GM12878 (cell line): ENCODE measurements around the gene SRMS. TPM values are rescaled to one million over a fixed set of nuclear protein-coding genes. Genes with fewer than 3 reads are reported as not detected.

ENCODE experiments used
- ATAC-seq: fragments of 200-7000 bp; cut with Tn5 transposase; 3 replicates; pipeline ENCODE4 v1.9.1; 2020; ENCODE audit warnings: mild to moderate bottlenecking, moderate library complexity
- BruUV-seq: library from RNA; stranded (reverse); fragments of 400-500 nt; replicated peaks from 2 replicates; lab custom pipeline; 2021; lab: Mats Ljungman, UMichigan
- CTCF ChIA-PET: fragments of 300-600 bp; sonication (Branson Sonifier 250); formaldehyde crosslinking; extraction: SDS; loops from one replicate; lab custom pipeline; 2021; ENCODE audit warnings: inconsistent platforms; lab: Yijun Ruan, JAX
- POLR2A ChIA-PET: fragments of 350-600 bp; formaldehyde crosslinking; extraction: SDS; loops from one replicate; lab custom pipeline; 2021; ENCODE audit warnings: inconsistent platforms; lab: Charles Lee
- RAD21 ChIA-PET: fragments of 300-600 bp; sonication (Branson Sonifier 250); formaldehyde crosslinking; loops from one replicate; lab custom pipeline; 2023; ENCODE audit warnings: antibody characterized with exemption; ENCODE audit not compliant: unreplicated experiment; lab: Charles Lee
- SMC1A ChIA-PET: fragments of 300-600 bp; sonication (Branson Sonifier 250); formaldehyde crosslinking; loops from one replicate; lab custom pipeline; 2023; ENCODE audit not compliant: unreplicated experiment, uncharacterized antibody; lab: Charles Lee
- DNase-seq: peaks from one replicate; pipeline ENCODE4 v3.0.0-alpha.2; 2011; ENCODE audit warnings: low read depth, low spot score
- FAIRE-seq: peaks from 3 replicates; lab custom pipeline; 2011; peaks lifted over from hg19 to GRCh38; lab: Jason Lieb, UNC
- H2AFZ ChIP-seq: 2 replicates; pipeline ENCODE4 v1.6.0; 2011; ENCODE audit warnings: low read depth, low read length, control low read depth; ENCODE audit not compliant: control insufficient read depth
- H3K27ac ChIP-seq: 2 replicates; pipeline ENCODE4 v1.5.1; 2011; ENCODE audit warnings: control low read depth; ENCODE audit not compliant: control insufficient read depth, insufficient read depth
- H3K27me3 ChIP-seq, 2 experiments: replicated peaks in 1 of 2; 2 replicates each; pipeline versions ENCODE4 v1.6.0 to v1.6.1; 2011; ENCODE audit warnings: low read length in 1 of 2; ENCODE audit not compliant: control insufficient read depth in 2 of 2, insufficient read depth in 2 of 2
- H3K36me3 ChIP-seq, 2 experiments: 2 replicates each; pipeline ENCODE4 v1.5.1; 2011; ENCODE audit warnings: low read length in 1 of 2; ENCODE audit not compliant: control insufficient read depth in 2 of 2, insufficient read depth in 2 of 2
- H3K4me1 ChIP-seq: 2 replicates; pipeline ENCODE4 v1.6.1; 2011; ENCODE audit warnings: mild to moderate bottlenecking, low read length, moderate library complexity, mixed read lengths; ENCODE audit not compliant: control insufficient read depth, insufficient read depth
- H3K4me2 ChIP-seq: 2 replicates; pipeline ENCODE4 v1.6.0; 2011; ENCODE audit warnings: control low read depth; ENCODE audit not compliant: control insufficient read depth, insufficient read depth
- H3K4me3 ChIP-seq: fragments of 200-600 bp; sonication (generic); 2 replicates; pipeline ENCODE4 v1.5.1; 2016
- H3K79me2 ChIP-seq: 2 replicates; pipeline ENCODE4 v1.6.0; 2011; ENCODE audit warnings: low read length; ENCODE audit not compliant: control insufficient read depth, insufficient read depth
- H3K9ac ChIP-seq: 2 replicates; pipeline ENCODE4 v1.8.0; 2011; ENCODE audit warnings: low read length, control low read depth, mixed read lengths; ENCODE audit not compliant: control insufficient read depth, insufficient read depth
- H3K9me3 ChIP-seq: replicated peaks from 3 replicates; pipeline ENCODE4 v1.5.1; 2011; ENCODE audit warnings: mild to moderate bottlenecking, low read length; ENCODE audit not compliant: control insufficient read depth, insufficient read depth
- H4K20me1 ChIP-seq: 2 replicates; pipeline ENCODE4 v1.6.0; 2011; ENCODE audit not compliant: control insufficient read depth, insufficient read depth
- CBX5 ChIP-seq: sonication (generic); IDR thresholded peaks from 2 replicates; pipeline ENCODE4 v1.6.1; 2016; ENCODE audit warnings: low read depth, moderate library complexity, mild to moderate bottlenecking, inconsistent platforms
- CREM ChIP-seq: IDR thresholded peaks from 2 replicates; pipeline ENCODE4 v1.6.1; 2014; ENCODE audit warnings: antibody characterized with exemption, low read depth
- EP300 ChIP-seq, 2 experiments: fragments of 150-350 bp in 1 of 2; IDR thresholded peaks; 2 replicates each; pipeline ENCODE4 v1.6.1; 2011 to 2012; ENCODE audit warnings: low read depth in 2 of 2, low read length in 2 of 2, borderline replicate concordance in 1 of 2, improper control_type of control experiment in 1 of 2, inconsistent platforms in 1 of 2; ENCODE audit not compliant: control insufficient read depth in 1 of 2
- IKZF1 ChIP-seq: fragments of 450-650 bp; conservative IDR thresholded peaks from 2 replicates; pipeline ENCODE4 v1.6.1; 2017; ENCODE audit warnings: antibody characterized with exemption, mild to moderate bottlenecking
- JUND ChIP-seq: IDR thresholded peaks from 2 replicates; pipeline ENCODE4 v1.6.1; 2012; ENCODE audit warnings: low read depth, mild to moderate bottlenecking, low read length, improper control_type of control experiment, moderate library complexity
- LARP7 ChIP-seq: fragments of 450-650 bp; IDR thresholded peaks from 2 replicates; pipeline ENCODE4 v1.6.1; 2017; ENCODE audit warnings: mild to moderate bottlenecking
- NBN ChIP-seq: fragments of 450-650 bp; IDR thresholded peaks from 2 replicates; pipeline ENCODE4 v1.6.1; 2016
- PAX8 ChIP-seq: fragments of 450-650 bp; IDR thresholded peaks from 2 replicates; pipeline ENCODE4 v1.6.1; 2017; ENCODE audit warnings: mild to moderate bottlenecking, moderate library complexity
- RAD51 ChIP-seq: fragments of 450-650 bp; IDR thresholded peaks from 2 replicates; pipeline ENCODE4 v1.6.1; 2016; ENCODE audit warnings: moderate library complexity, mild to moderate bottlenecking, inconsistent platforms
- RFX5 ChIP-seq: IDR thresholded peaks from 2 replicates; pipeline ENCODE4 v1.6.1; 2011; ENCODE audit warnings: low read depth, low read length, improper control_type of control experiment
- SIN3A ChIP-seq: IDR thresholded peaks from 2 replicates; pipeline ENCODE4 v1.6.1; 2012; ENCODE audit warnings: low read depth, low read length, improper control_type of control experiment
- SPI1 ChIP-seq: IDR thresholded peaks from 2 replicates; pipeline ENCODE4 v1.6.1; 2011; ENCODE audit warnings: low read depth, mild to moderate bottlenecking, low read length, moderate library complexity, borderline replicate concordance; ENCODE audit not compliant: insufficient read depth
- ZNF24 ChIP-seq: fragments of 450-650 bp; IDR thresholded peaks from 2 replicates; pipeline ENCODE4 v1.6.1; 2017; ENCODE audit warnings: antibody characterized with exemption, mild to moderate bottlenecking
- ZNF622 ChIP-seq: fragments of 450-650 bp; IDR thresholded peaks from 2 replicates; pipeline ENCODE4 v1.6.1; 2017; ENCODE audit warnings: mild to moderate bottlenecking, inconsistent platforms
- WGBS: methylation state at CpG from one replicate; pipeline ENCODE4 v1.1.6; 2016; ENCODE audit warnings: low lambda C conversion rate; ENCODE audit not compliant: insufficient replicate concordance, insufficient coverage; ENCODE audit errors: missing lambda C conversion rate; 5-methylcytosine and 5-hydroxymethylcytosine counted together
- in situ Hi-C: fragments of 300-500 bp; cut with MboI; formaldehyde crosslinking; loops from 9 replicates; pipeline ENCODE4 v1.14.3; 2018; ENCODE audit warnings: mixed read lengths
- intact Hi-C: fragments of 100-400 bp; cut with micrococcal nuclease; formaldehyde crosslinking; loops from one replicate; pipeline ENCODE4 v1.14.2; 2022; ENCODE audit not compliant: unreplicated experiment
- polyA plus RNA-seq, 11 experiments: library from polyadenylated mRNA; depleted of rRNA in 4 of 11; unstranded in 6 of 11; stranded (reverse) in 5 of 11; fragments of >200 nt; fragmentation: Nextera tagmentation in 4 of 11; fragmentation: Illumina TruSeq in 1 of 11; extraction: Ambion mirVana in 4 of 11; extraction: Trizol in 1 of 11; gene quantifications; 1 replicate in 1 of 11; 2 replicates in 10 of 11; pipeline versions ENCODE4 v1.2.1 to v1.2.3, GENCODE V29; 2011 to 2016; ENCODE audit warnings: inconsistent platforms in 2 of 11, missing spikeins in 2 of 11, low read depth in 1 of 11
- total RNA-seq, 4 experiments: library from RNA; depleted of rRNA in 3 of 4; stranded (reverse); fragments of >200 nt in 3 of 4; fragmentation: Illumina TruSeq in 1 of 4; extraction: Trizol in 1 of 4; gene quantifications; 2 replicates each; pipeline versions ENCODE4 v1.2.1 to v1.2.3, GENCODE V29; 2013 to 2021
- TF ChIP-seq, protein P1 (sequence below): fragments of 450-650 bp; IDR thresholded peaks from 2 replicates; pipeline ENCODE4 v1.6.1; 2017; ENCODE audit warnings: mild to moderate bottlenecking, moderate library complexity
- TF ChIP-seq, protein P2 (sequence below): fragments of 450-650 bp; IDR thresholded peaks from 2 replicates; pipeline ENCODE4 v1.6.1; 2014; ENCODE audit warnings: mild to moderate bottlenecking
- TF ChIP-seq, protein P3 (sequence below): fragments of 450-650 bp; IDR thresholded peaks from 2 replicates; pipeline ENCODE4 v1.6.1; 2018; ENCODE audit warnings: borderline replicate concordance, mild to moderate bottlenecking; ENCODE audit not compliant: partially characterized antibody

SRMS gene
- total and polyA plus RNA-seq, 10 of the 15 experiments (the other 5 are each of a cell fraction or from before 2014, with no cell fraction given): not detected

DNA sequence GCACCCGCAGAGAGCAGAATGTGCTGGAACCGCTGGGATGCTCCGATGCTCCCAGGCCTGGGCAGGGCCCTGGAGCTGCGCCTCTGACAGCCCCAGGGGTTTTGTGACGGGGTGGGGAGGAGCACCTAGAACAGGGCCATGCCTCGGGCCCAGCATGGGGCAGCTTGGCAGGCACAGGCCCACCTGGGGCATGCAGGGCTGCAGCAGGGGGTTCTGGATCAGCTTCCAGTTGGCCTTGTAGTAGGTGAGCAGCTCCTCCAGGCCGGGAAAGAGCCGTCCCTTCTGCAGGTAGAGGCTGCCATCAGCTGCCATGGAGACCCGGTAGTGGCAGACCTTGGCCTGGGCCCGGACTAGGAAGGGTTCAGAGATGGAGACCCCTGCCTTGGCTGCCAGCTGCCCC, 4.4 kb downstream of the SRMS start:
- CTCF ChIA-PET: interaction anchor here (1.2 to 1.3 kb wide), 2 partner anchors 9 to 12 kb away, joined by 4 to 9 read pairs; no protein-coding TSS in a partner anchor
- 26% methylated on average over 10 of the region's 10 CpGs for WGBS
- H3K4me2 ChIP-seq: no peak overlapping the region
- BruUV-seq: no TSS peak
- SMC1A ChIA-PET: interaction anchor here (1.2 kb wide), 1 partner anchor 99 kb away, joined by 4 read pairs; no protein-coding TSS in a partner anchor
- RAD21 ChIA-PET: interaction anchor here (0.6 to 1.7 kb wide), 5 partner anchors 10 to 321 kb away, joined by 3 to 9 read pairs (median 3); no protein-coding TSS in a partner anchor
- H4K20me1 ChIP-seq: no peaks in the 10 kb centered on the region
- no peaks in the 10 kb centered on the region for H3K79me2 ChIP-seq
- in situ Hi-C loops (no loop called here), intact Hi-C loops (no loop called here)
- no peak for DNase-seq
- H3K9me3 ChIP-seq: no peaks in the 10 kb centered on the region
- no peak overlapping the region for H3K9ac ChIP-seq
- no peak for FAIRE-seq
- H3K27ac ChIP-seq: no peak overlapping the region
- ATAC-seq: peak; percentile 3; the same call in 2 of the 3 replicates
- POLR2A ChIA-PET: interaction anchor here (0.6 to 1.5 kb wide), 6 partner anchors 9 to 258 kb away, joined by 3 to 5 read pairs (median 3); partner anchors contain the start of gene PPDPF
- no peaks in the 10 kb centered on the region for H3K36me3 ChIP-seq
- H3K4me3 ChIP-seq: no peak overlapping the region
- H3K27me3 ChIP-seq: no peaks in the 10 kb centered on the region
- no peak overlapping the region for H2AFZ ChIP-seq
- peaks cover 18% of the 10 kb centered on the region; the same call in 1 of the 2 replicates for H3K4me1 ChIP-seq
- TF ChIP-seq CBX5 (no peak), LARP7 (peak; percentile 2; the same call in 1 of the 2 replicates), PAX8 (no peak), ZNF24 (no peak), ZNF622 (no peak), RAD51 (no peak), NBN (no peak), CREM (no peak), SPI1 (no peak), JUND (no peak), EP300 (IDR thresholded peaks at IDR 0.05; ENCODE audit: borderline replicate concordance in 1 of 2, control insufficient read depth in 1 of 2, low read depth in 2 of 2, low read length in 2 of 2) (no peak), SIN3A (no peak), IKZF1 (0 out of 2 replicates have a peak, but pooled peaks have one; percentile 36), RFX5 (no peak)
- TF ChIP-seq, protein P1, sequence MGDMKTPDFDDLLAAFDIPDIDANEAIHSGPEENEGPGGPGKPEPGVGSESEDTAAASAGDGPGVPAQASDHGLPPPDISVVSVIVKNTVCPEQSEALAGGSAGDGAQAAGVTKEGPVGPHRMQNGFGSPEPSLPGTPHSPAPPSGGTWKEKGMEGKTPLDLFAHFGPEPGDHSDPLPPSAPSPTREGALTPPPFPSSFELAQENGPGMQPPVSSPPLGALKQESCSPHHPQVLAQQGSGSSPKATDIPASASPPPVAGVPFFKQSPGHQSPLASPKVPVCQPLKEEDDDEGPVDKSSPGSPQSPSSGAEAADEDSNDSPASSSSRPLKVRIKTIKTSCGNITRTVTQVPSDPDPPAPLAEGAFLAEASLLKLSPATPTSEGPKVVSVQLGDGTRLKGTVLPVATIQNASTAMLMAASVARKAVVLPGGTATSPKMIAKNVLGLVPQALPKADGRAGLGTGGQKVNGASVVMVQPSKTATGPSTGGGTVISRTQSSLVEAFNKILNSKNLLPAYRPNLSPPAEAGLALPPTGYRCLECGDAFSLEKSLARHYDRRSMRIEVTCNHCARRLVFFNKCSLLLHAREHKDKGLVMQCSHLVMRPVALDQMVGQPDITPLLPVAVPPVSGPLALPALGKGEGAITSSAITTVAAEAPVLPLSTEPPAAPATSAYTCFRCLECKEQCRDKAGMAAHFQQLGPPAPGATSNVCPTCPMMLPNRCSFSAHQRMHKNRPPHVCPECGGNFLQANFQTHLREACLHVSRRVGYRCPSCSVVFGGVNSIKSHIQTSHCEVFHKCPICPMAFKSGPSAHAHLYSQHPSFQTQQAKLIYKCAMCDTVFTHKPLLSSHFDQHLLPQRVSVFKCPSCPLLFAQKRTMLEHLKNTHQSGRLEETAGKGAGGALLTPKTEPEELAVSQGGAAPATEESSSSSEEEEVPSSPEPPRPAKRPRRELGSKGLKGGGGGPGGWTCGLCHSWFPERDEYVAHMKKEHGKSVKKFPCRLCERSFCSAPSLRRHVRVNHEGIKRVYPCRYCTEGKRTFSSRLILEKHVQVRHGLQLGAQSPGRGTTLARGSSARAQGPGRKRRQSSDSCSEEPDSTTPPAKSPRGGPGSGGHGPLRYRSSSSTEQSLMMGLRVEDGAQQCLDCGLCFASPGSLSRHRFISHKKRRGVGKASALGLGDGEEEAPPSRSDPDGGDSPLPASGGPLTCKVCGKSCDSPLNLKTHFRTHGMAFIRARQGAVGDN: no peak
- TF ChIP-seq, protein P2, sequence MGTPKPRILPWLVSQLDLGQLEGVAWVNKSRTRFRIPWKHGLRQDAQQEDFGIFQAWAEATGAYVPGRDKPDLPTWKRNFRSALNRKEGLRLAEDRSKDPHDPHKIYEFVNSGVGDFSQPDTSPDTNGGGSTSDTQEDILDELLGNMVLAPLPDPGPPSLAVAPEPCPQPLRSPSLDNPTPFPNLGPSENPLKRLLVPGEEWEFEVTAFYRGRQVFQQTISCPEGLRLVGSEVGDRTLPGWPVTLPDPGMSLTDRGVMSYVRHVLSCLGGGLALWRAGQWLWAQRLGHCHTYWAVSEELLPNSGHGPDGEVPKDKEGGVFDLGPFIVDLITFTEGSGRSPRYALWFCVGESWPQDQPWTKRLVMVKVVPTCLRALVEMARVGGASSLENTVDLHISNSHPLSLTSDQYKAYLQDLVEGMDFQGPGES: no peak
- TF ChIP-seq, protein P3, sequence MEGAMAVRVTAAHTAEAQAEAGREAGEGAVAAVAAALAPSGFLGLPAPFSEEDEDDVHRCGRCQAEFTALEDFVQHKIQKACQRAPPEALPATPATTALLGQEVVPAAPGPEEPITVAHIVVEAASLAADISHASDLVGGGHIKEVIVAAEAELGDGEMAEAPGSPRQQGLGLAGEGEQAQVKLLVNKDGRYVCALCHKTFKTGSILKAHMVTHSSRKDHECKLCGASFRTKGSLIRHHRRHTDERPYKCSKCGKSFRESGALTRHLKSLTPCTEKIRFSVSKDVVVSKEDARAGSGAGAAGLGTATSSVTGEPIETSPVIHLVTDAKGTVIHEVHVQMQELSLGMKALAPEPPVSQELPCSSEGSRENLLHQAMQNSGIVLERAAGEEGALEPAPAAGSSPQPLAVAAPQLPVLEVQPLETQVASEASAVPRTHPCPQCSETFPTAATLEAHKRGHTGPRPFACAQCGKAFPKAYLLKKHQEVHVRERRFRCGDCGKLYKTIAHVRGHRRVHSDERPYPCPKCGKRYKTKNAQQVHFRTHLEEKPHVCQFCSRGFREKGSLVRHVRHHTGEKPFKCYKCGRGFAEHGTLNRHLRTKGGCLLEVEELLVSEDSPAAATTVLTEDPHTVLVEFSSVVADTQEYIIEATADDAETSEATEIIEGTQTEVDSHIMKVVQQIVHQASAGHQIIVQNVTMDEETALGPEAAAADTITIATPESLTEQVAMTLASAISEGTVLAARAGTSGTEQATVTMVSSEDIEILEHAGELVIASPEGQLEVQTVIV: no peak
